ENCODE data around the gene CDH15.

- no peak for TF ChIP-seq CTCF (IDR thresholded peaks at IDR 0.05; ENCODE audit: low read length)
- no peak for TF ChIP-seq EZH2 (IDR thresholded peaks at IDR 0.05; ENCODE audit: borderline replicate concordance, low read length)
Observed at GRCh38 chr16:89217388-89218191, 46.0 kb downstream of the CDH15 start, which contains the start of gene ZNF778.

Data from OCI-LY1 (cell line).